Colonic mucosa (tissue), 4 donors: ENCODE results near the gene ZNF184. TPM values are rescaled to one million over a fixed set of nuclear protein-coding genes. Genes with fewer than 3 reads are reported as not detected.

Experiments used
- DNase-seq: peaks from one replicate; pipeline ENCODE4 v3.0.0-alpha.2; 2020
- H3K27ac ChIP-seq: fragments of 200-600 bp; one replicate; pipeline ENCODE4 v1.8.0; 2021
- H3K27me3 ChIP-seq: fragments of 200-600 bp; one replicate; pipeline ENCODE4 v1.8.0; 2021
- H3K36me3 ChIP-seq: fragments of 200-600 bp; one replicate; pipeline ENCODE4 v1.8.0; 2021
- H3K4me1 ChIP-seq: fragments of 200-600 bp; one replicate; pipeline ENCODE4 v1.8.0; 2021; ENCODE audit warnings: mild to moderate bottlenecking
- H3K4me3 ChIP-seq: fragments of 200-600 bp; one replicate; pipeline ENCODE4 v1.8.0; 2021
- H3K9ac ChIP-seq, 2 donors: one replicate each; pipeline ENCODE4 v1.7.0; 2013; ENCODE audit warnings: control low read depth in 2 of 2, low read depth in 2 of 2, low read length in 2 of 2
- H3K9me3 ChIP-seq: fragments of 200-600 bp; one replicate; pipeline ENCODE4 v1.8.0; 2021
- intact Hi-C: fragments of 100-400 bp; cut with DNase I; formaldehyde crosslinking; loops from one replicate; pipeline ENCODE4 v1.14.1; 2022
- total RNA-seq, 2 donors: library from RNA; stranded (reverse); fragmentation: NEBNext Ultra II Directional in 1 of 2; extraction: Animal tissue kit (Norgen Biotek cat#: 25700) in 1 of 2; gene quantifications; one replicate each; pipeline ENCODE4 v1.2.1, GENCODE V29; 2021
- TF ChIP-seq, protein P1 (sequence below): fragments of 200-600 bp; IDR thresholded peaks from one replicate; pipeline ENCODE4 v1.8.0; 2022; ENCODE audit warnings: antibody characterized with exemption, mild to moderate bottlenecking
- donor health status: healthy.
- donor health status: DM: no; HTN: no; CAD: no.
- donor health status: DM: no; HTN: no; CAD: no.

The ZNF184 gene
- total RNA-seq, 2 donors from 2014 or later = 6.3 to 8.6 TPM

DNA sequence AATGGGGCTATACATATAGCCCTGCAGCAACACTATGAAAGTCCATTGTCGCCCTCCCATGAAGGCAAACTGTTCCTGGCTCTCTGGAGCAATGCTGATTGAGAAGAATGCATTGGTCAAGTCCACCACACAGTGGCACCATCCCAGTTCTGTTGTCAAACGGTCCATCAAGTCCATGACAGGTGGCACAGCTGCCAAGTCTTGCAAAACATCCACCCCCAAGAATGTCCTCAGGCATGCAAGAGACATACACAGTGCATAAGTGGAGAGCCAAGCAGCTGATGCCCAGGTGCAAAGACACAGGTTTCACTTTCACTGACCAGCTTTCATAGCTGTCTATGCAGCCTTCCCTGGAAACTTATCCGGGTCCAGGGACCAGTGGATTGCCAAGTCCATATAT, 66.8 kb downstream of the ZNF184 start:
- Histone ChIP-seq H3K9ac (no peak overlapping the region), H3K4me3 (no peak overlapping the region), H3K27me3 (no peaks in the 10 kb centered on the region), H3K9me3 (no peaks in the 10 kb centered on the region), H3K27ac (no peak overlapping the region), H3K4me1 (no peaks in the 10 kb centered on the region), H3K36me3 (no peaks in the 10 kb centered on the region)
- no peak for DNase-seq
- TF ChIP-seq, protein P1, sequence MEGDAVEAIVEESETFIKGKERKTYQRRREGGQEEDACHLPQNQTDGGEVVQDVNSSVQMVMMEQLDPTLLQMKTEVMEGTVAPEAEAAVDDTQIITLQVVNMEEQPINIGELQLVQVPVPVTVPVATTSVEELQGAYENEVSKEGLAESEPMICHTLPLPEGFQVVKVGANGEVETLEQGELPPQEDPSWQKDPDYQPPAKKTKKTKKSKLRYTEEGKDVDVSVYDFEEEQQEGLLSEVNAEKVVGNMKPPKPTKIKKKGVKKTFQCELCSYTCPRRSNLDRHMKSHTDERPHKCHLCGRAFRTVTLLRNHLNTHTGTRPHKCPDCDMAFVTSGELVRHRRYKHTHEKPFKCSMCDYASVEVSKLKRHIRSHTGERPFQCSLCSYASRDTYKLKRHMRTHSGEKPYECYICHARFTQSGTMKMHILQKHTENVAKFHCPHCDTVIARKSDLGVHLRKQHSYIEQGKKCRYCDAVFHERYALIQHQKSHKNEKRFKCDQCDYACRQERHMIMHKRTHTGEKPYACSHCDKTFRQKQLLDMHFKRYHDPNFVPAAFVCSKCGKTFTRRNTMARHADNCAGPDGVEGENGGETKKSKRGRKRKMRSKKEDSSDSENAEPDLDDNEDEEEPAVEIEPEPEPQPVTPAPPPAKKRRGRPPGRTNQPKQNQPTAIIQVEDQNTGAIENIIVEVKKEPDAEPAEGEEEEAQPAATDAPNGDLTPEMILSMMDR = no peak
- intact Hi-C loops = no loop called here

DNA sequence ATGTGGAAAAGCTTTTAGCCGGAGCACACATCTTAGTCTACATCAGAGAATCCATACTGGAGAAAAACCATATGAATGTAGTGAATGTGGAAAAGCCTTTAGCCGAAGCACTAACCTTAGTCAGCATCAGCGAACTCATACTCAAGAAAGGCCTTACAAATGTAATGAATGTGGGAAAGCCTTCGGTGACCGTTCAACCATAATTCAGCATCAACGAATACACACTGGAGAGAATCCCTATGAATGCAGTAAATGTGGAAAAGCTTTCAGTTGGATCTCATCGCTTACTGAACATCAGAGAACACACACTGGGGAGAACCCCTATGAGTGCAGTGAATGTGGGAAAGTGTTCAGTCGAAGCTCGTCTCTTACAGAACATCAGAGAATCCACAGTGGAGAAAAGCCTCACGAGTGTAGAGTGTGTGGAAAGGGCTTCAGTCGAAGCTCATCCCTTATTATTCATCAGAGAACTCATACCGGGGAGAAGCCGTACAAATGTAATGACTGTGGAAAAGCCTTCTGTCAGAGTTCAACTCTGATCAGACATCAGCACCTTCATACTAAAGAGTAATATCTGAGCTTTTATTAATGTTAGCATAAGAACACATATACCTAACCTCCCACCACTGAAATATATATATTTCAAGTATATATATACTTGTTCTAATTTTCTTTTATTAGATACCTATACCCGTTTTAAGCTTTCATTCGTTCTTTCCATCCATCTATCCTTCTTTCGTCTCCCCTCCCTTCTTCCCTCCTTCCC, 71.8 kb downstream of the ZNF184 start:
- Histone ChIP-seq H3K4me3 (no peak overlapping the region), H3K4me1 (no peaks in the 10 kb centered on the region), H3K27ac (no peak overlapping the region), H3K9me3 (no peaks in the 10 kb centered on the region), H3K9ac (no peak overlapping the region), H3K27me3 (no peaks in the 10 kb centered on the region), H3K36me3 (no peaks in the 10 kb centered on the region)
- DNase-seq = no peak
- TF ChIP-seq, protein P1 = no peak
- intact Hi-C loops = no loop called here

Other genes with a start within 250 kb of the ZNF184 start
- 10 to 100 TPM; 21.8 to 29.8 TPM for gene PRSS16, start 225.4 kb downstream of the ZNF184 start, total RNA-seq
- gene POM121L2, start 160.8 kb downstream of the ZNF184 start, total RNA-seq = under 1 TPM; 0.07 to 0.13 TPM
- 1 to 10 TPM in 1 of 2 donors, under 1 TPM in 1; 0.96 to 1.9 TPM for gene ZNF391, start 84.3 kb downstream of the ZNF184 start, total RNA-seq